ENCODE measurements around the gene PHPT1. TPM values are rescaled to one million over a fixed set of nuclear protein-coding genes. Genes with fewer than 3 reads are reported as not detected.

Gene PHPT1
- total RNA-seq, 2 donors from 2014 or later: 107 to 122 TPM

DNA sequence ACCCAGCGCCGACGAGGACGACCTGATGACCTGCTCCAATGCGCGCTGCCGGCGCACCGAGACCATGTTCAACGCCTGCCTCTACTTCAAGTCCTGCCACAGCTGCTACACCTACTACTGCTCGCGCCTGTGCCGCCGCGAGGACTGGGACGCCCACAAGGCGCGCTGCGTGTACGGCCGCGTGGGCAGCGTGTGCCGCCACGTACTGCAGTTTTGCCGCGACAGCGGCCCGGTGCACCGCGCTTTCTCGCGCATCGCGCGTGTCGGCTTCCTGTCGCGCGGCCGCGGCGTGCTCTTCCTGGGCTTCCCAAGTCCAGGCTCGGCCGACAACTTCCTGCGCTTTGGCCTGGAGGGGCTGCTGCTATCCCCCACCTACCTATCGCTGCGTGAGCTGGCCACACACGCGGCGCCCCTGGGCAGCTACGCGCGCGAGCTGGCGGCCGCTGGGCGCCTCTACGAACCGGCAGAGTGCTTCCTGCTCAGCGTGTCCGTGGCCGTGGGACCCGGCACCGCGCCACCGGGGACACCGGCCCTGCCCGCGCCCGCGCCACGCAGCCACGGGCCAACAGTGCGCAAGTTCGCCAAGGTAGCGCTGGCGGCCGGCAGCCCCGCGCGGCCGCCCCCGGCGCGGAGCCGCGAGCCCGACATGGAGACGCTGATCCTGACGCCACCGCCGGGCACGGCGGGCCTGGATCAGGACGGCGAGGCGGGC is 2.7 kb upstream of the PHPT1 start:
- Mint-ChIP-seq H3K27me3 (ENCODE audit: insufficient read depth) (peaks cover 33% of the 10 kb centered on the region), H3K27ac (no peak overlapping the region), H3K4me3 (peak overlapping the region; percentile 78), H3K4me1 (peaks cover 2% of the 10 kb centered on the region), H3K9me3 (peaks cover 12% of the 10 kb centered on the region), H3K36me3 (ENCODE audit: low read depth) (no peaks in the 10 kb centered on the region)
- H3K4me3 ChIP-seq (ENCODE audit: low read length): no peak overlapping the region
- TF ChIP-seq, protein P1, sequence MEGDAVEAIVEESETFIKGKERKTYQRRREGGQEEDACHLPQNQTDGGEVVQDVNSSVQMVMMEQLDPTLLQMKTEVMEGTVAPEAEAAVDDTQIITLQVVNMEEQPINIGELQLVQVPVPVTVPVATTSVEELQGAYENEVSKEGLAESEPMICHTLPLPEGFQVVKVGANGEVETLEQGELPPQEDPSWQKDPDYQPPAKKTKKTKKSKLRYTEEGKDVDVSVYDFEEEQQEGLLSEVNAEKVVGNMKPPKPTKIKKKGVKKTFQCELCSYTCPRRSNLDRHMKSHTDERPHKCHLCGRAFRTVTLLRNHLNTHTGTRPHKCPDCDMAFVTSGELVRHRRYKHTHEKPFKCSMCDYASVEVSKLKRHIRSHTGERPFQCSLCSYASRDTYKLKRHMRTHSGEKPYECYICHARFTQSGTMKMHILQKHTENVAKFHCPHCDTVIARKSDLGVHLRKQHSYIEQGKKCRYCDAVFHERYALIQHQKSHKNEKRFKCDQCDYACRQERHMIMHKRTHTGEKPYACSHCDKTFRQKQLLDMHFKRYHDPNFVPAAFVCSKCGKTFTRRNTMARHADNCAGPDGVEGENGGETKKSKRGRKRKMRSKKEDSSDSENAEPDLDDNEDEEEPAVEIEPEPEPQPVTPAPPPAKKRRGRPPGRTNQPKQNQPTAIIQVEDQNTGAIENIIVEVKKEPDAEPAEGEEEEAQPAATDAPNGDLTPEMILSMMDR (conservative IDR thresholded peaks at IDR 0.05): no peak
- H3K4me1 ChIP-seq (ENCODE audit: control insufficient read depth, insufficient read depth, low read length): peaks cover 8% of the 10 kb centered on the region
- no peaks in the 10 kb centered on the region for H3K9me3 ChIP-seq (ENCODE audit: control insufficient read depth, low read length)
- 67 to 75% methylated on average over 76 to 98 of the region's 98 CpGs for WGBS, 2 experiments (ENCODE audit: insufficient coverage in 1 of 2, insufficient read length in 1 of 2)
- peak; percentile 70 for DNase-seq
- H3K27me3 ChIP-seq (ENCODE audit: control insufficient read depth, insufficient read depth, low read length, poor library complexity, severe bottlenecking): no peaks in the 10 kb centered on the region
- peaks cover 9% of the 10 kb centered on the region for H3K36me3 ChIP-seq (ENCODE audit: control insufficient read depth, insufficient read depth, low read length)
- no peak overlapping the region for H3K27ac ChIP-seq (ENCODE audit: low read depth, low read length)
- H3K9ac ChIP-seq (ENCODE audit: extremely low read depth, low read length, poor library complexity, severe bottlenecking): no peak overlapping the region

DNA sequence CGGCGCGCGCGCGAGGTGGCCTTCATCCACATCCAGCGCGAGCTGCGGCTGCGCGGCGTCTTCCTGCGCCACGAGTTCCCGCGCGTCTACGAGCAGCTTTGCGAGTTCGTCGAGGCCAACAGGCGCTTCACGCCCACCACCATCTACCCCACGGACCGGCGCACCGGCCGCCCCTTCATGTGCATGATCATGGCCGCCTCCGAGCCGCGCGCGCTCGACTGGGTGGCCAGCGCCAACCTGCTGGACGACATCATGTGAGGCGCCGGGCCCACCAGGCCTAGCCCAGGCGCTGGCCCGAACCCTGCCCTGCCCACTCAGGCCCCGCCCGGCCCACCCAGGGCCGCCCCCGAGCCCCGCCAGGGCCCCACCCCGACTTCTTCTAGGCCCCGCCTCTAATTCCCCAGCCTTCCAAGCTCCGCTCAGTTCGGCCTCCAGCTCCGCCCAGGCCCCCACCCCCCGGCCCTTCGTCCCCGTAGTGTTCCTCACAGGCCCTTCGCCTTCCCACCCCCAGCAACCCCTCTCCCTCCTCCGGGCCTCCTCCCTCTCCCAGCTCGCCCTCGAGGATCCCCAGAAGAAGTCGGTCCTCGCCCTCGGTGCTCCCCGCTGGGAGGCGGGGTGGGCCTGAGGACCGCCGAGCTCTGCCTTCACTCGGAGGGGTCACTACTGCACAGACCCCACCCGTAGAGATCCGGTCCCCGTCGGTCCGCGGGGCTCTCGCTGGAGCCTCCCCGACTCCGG is 2.0 kb upstream of the PHPT1 start:
- Mint-ChIP-seq H3K9me3 (peaks cover 12% of the 10 kb centered on the region), H3K4me3 (peak overlapping the region; percentile 78), H3K27me3 (ENCODE audit: insufficient read depth) (peaks cover 33% of the 10 kb centered on the region), H3K36me3 (ENCODE audit: low read depth) (no peaks in the 10 kb centered on the region), H3K27ac (peak overlapping the region; percentile 89), H3K4me1 (peaks cover 2% of the 10 kb centered on the region)
- TF ChIP-seq, protein P1 (conservative IDR thresholded peaks at IDR 0.05): no peak
- peak overlapping the region; percentile 74 for H3K9ac ChIP-seq (ENCODE audit: extremely low read depth, low read length, poor library complexity, severe bottlenecking)
- H3K9me3 ChIP-seq (ENCODE audit: control insufficient read depth, low read length): no peaks in the 10 kb centered on the region
- DNase-seq: peak; percentile 95
- peaks cover 8% of the 10 kb centered on the region for H3K4me1 ChIP-seq (ENCODE audit: control insufficient read depth, insufficient read depth, low read length)
- H3K27me3 ChIP-seq (ENCODE audit: control insufficient read depth, insufficient read depth, low read length, poor library complexity, severe bottlenecking): no peaks in the 10 kb centered on the region
- H3K36me3 ChIP-seq (ENCODE audit: control insufficient read depth, insufficient read depth, low read length): peaks cover 10% of the 10 kb centered on the region
- H3K4me3 ChIP-seq (ENCODE audit: low read length): peak overlapping the region; percentile 93
- peak overlapping the region; percentile 89 for H3K27ac ChIP-seq (ENCODE audit: low read depth, low read length)
- 20 to 75% methylated on average over 31 to 66 of the region's 75 CpGs for WGBS, 2 experiments (ENCODE audit: insufficient coverage in 1 of 2, insufficient read length in 1 of 2)

DNA sequence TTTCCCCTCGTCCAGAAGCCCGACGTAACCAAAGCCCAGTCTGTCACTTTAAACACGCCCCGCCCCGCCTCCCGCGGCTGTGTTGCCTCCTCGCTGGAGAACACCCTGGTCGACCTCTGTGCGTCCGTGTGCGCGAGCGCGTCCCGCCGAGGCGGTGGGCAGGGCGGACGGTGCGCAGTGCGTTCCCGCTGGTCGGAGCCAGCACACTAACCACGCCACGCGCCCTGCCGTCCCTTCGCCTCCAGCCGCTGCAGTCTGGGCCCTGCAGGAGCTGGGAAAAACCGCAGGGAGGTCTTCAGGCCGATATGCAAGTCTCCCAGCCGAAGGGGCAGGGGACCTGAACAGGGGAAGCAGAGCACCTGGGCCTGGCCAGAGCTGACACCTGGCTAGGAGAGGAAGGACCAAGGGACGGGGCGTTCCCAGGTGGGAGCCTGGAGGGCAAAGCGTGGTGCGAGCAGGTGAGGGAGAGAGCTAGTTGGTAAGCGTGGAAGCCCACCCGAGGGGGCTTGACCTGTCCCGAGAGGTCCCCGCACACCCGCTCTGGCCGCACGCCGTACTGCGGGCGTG is 1.3 kb upstream of the PHPT1 start:
- H3K4me3 ChIP-seq (ENCODE audit: low read length): peak overlapping the region; percentile 93
- peak overlapping the region; percentile 78 for H3K4me3 Mint-ChIP-seq
- peak overlapping the region; percentile 89 for H3K27ac ChIP-seq (ENCODE audit: low read depth, low read length)
- H3K9me3 Mint-ChIP-seq: peaks cover 12% of the 10 kb centered on the region
- peaks cover 10% of the 10 kb centered on the region for H3K36me3 ChIP-seq (ENCODE audit: control insufficient read depth, insufficient read depth, low read length)
- TF ChIP-seq, protein P1 (conservative IDR thresholded peaks at IDR 0.05): no peak
- 1 to 2% methylated on average over 34 to 48 of the region's 48 CpGs for WGBS, 2 experiments (ENCODE audit: insufficient coverage in 1 of 2, insufficient read length in 1 of 2)
- no peaks in the 10 kb centered on the region for H3K9me3 ChIP-seq (ENCODE audit: control insufficient read depth, low read length)
- peaks cover 2% of the 10 kb centered on the region for H3K4me1 Mint-ChIP-seq
- H3K27me3 ChIP-seq (ENCODE audit: control insufficient read depth, insufficient read depth, low read length, poor library complexity, severe bottlenecking): no peaks in the 10 kb centered on the region
- H3K36me3 Mint-ChIP-seq (ENCODE audit: low read depth): no peaks in the 10 kb centered on the region
- peaks cover 8% of the 10 kb centered on the region for H3K4me1 ChIP-seq (ENCODE audit: control insufficient read depth, insufficient read depth, low read length)
- peak overlapping the region; percentile 74 for H3K9ac ChIP-seq (ENCODE audit: extremely low read depth, low read length, poor library complexity, severe bottlenecking)
- peak overlapping the region; percentile 89 for H3K27ac Mint-ChIP-seq
- peaks cover 33% of the 10 kb centered on the region for H3K27me3 Mint-ChIP-seq (ENCODE audit: insufficient read depth)
- peak; percentile 94 for DNase-seq

Measured in endodermal cell (in vitro differentiated cells).